ENCODE measurements around the gene RALGPS2. TPM values are rescaled to one million over a fixed set of nuclear protein-coding genes. Genes with fewer than 3 reads are reported as not detected.

Gene RALGPS2
- total RNA-seq, 1 experiment from 2014 or later = 38.0 TPM

GRCh38 chr1:178898401-178898800 is 173.4 kb downstream of the RALGPS2 start (continued):
- no peak for TF ChIP-seq ATF6 (CRISPR knock-in tag; IDR thresholded peaks at IDR 0.05)
- no peak for TF ChIP-seq NR2C2 (CRISPR knock-in tag; IDR thresholded peaks at IDR 0.05)
- no peak for TF ChIP-seq ZNF263 (CRISPR knock-in tag; IDR thresholded peaks at IDR 0.05; ENCODE audit: low read depth)
- TF ChIP-seq KAT7 (CRISPR knock-in tag; IDR thresholded peaks at IDR 0.05; ENCODE audit: borderline replicate concordance) = no peak

GRCh38 chr1:178899402-178899801 is 174.4 kb downstream of the RALGPS2 start:
- Mint-ChIP-seq H3K36me3 (peaks cover 34% of the 10 kb centered on the region), H3K9me3 (peaks cover 20% of the 10 kb centered on the region), H3K4me3 (no peak overlapping the region), H3K27ac (no peak overlapping the region), H3K27me3 (ENCODE audit: low read depth) (no peaks in the 10 kb centered on the region), H3K4me1 (no peaks in the 10 kb centered on the region)
- ATAC-seq = no peak
- TF ChIP-seq ZBTB43 (CRISPR knock-in tag; IDR thresholded peaks at IDR 0.05) (no peak), EMX1 (CRISPR knock-in tag; IDR thresholded peaks at IDR 0.05) (no peak), NR2C2 (CRISPR knock-in tag; IDR thresholded peaks at IDR 0.05) (no peak), PRRX2 (CRISPR knock-in tag; IDR thresholded peaks at IDR 0.05) (no peak), ZNF532 (CRISPR knock-in tag; IDR thresholded peaks at IDR 0.05; ENCODE audit: borderline replicate concordance) (no peak), USF1 (CRISPR knock-in tag; IDR thresholded peaks at IDR 0.05) (no peak), SP1 (CRISPR knock-in tag; conservative IDR thresholded peaks at IDR 0.05) (no peak)
- ChIA-PET POLR2A (no interaction called here), CTCF (no interaction called here)
- no peak for DNase-seq (ENCODE audit: low spot score)

- DNase-seq (ENCODE audit: low spot score) = no peak
- Mint-ChIP-seq H3K36me3 (peaks cover 22% of the 10 kb centered on the region), H3K4me1 (peaks cover 3% of the 10 kb centered on the region; the same call in 1 of the 2 replicates), H3K27ac (no peak overlapping the region), H3K4me3 (no peak overlapping the region), H3K9me3 (peaks cover 9% of the 10 kb centered on the region), H3K27me3 (ENCODE audit: low read depth) (no peaks in the 10 kb centered on the region)
- CTCF ChIA-PET = interaction anchor here (1.7 kb wide), 1 partner anchor 101 kb away, joined by 6 read pairs; no protein-coding TSS in a partner anchor
- POLR2A ChIA-PET = no interaction called here
- no peak for ATAC-seq
- TF ChIP-seq GABPB1 (CRISPR knock-in tag; IDR thresholded peaks at IDR 0.05) (no peak), ETV6 (CRISPR knock-in tag; IDR thresholded peaks at IDR 0.05) (no peak), ARID4B (CRISPR knock-in tag; IDR thresholded peaks at IDR 0.05; ENCODE audit: borderline replicate concordance) (no peak), ATF2 (CRISPR knock-in tag; IDR thresholded peaks at IDR 0.05; ENCODE audit: borderline replicate concordance, low read depth) (no peak), SP1 (CRISPR knock-in tag; conservative IDR thresholded peaks at IDR 0.05) (no peak), MLX (CRISPR knock-in tag; IDR thresholded peaks at IDR 0.05) (no peak)
These were observed 176.6 kb downstream of the RALGPS2 start for GRCh38 chr1:178901482-178902125.

Measured in WTC11 (cell line).